H9 (cell line): ENCODE data around the gene COTL1. TPM values are rescaled to one million over a fixed set of nuclear protein-coding genes. Genes with fewer than 3 reads are reported as not detected.

Experiments used
- DNase-seq: peaks from one replicate; pipeline ENCODE4 v3.0.0-alpha.2; 2017
- H2AFZ ChIP-seq: one replicate; pipeline ENCODE4 v1.6.1; 2013; ENCODE audit warnings: mild to moderate bottlenecking, low read length, control low read depth, moderate library complexity
- H2AK5ac ChIP-seq: 2 replicates; pipeline ENCODE4 v1.6.1; 2013; ENCODE audit warnings: low read length, control low read depth, mixed read lengths; ENCODE audit not compliant: insufficient read length
- H2BK120ac ChIP-seq: one replicate; pipeline ENCODE4 v1.6.1; 2013; ENCODE audit warnings: low read depth, mild to moderate bottlenecking, low read length, control low read depth, inconsistent platforms; ENCODE audit not compliant: poor library complexity, severe bottlenecking
- H2BK12ac ChIP-seq: 2 replicates; pipeline ENCODE4 v1.6.1; 2013; ENCODE audit warnings: low read length, control low read depth, mixed read lengths, low read depth; ENCODE audit not compliant: insufficient read length
- H2BK15ac ChIP-seq: 2 replicates; pipeline ENCODE4 v1.6.1; 2013; ENCODE audit warnings: low read depth, low read length, control low read depth
- H2BK20ac ChIP-seq: one replicate; pipeline ENCODE4 v1.6.1; 2013; ENCODE audit warnings: low read depth, mild to moderate bottlenecking, low read length, control low read depth, inconsistent platforms; ENCODE audit not compliant: poor library complexity, severe bottlenecking
- H2BK5ac ChIP-seq: 2 replicates; pipeline ENCODE4 v1.6.1; 2013; ENCODE audit warnings: low read length, control low read depth, mixed read lengths; ENCODE audit not compliant: insufficient read length
- H3K14ac ChIP-seq: 2 replicates; pipeline ENCODE4 v1.6.1; 2013; ENCODE audit warnings: low read length, control low read depth; ENCODE audit not compliant: insufficient read depth
- H3K18ac ChIP-seq: 2 replicates; pipeline ENCODE4 v1.6.1; 2013; ENCODE audit warnings: low read depth, mild to moderate bottlenecking, mixed read lengths, low read length, control low read depth; ENCODE audit not compliant: insufficient read length
- H3K23ac ChIP-seq: 2 replicates; pipeline ENCODE4 v1.6.1; 2013; ENCODE audit warnings: low read length, control low read depth, mixed read lengths, low read depth; ENCODE audit not compliant: insufficient read length
- H3K23me2 ChIP-seq: 2 replicates; pipeline ENCODE4 v1.6.1; 2013; ENCODE audit warnings: low read depth, mild to moderate bottlenecking, mixed read lengths, low read length, control low read depth; ENCODE audit not compliant: insufficient read length, poor library complexity, severe bottlenecking
- H3K27ac ChIP-seq: 2 replicates; pipeline ENCODE4 v1.5.1; 2013; ENCODE audit warnings: low read length, control low read depth, mixed read lengths, low read depth; ENCODE audit not compliant: insufficient read length
- H3K27me3 ChIP-seq: 2 replicates; pipeline ENCODE4 v1.6.1; 2013; ENCODE audit warnings: low read length, control low read depth, inconsistent platforms; ENCODE audit not compliant: insufficient read depth
- H3K4ac ChIP-seq: 2 replicates; pipeline ENCODE4 v1.6.1; 2013; ENCODE audit warnings: low read depth, mild to moderate bottlenecking, control low read depth, inconsistent platforms, low read length, moderate library complexity
- H3K4me1 ChIP-seq: 2 replicates; pipeline ENCODE4 v1.6.1; 2013; ENCODE audit warnings: low read length, control low read depth, inconsistent platforms; ENCODE audit not compliant: insufficient read depth
- H3K4me2 ChIP-seq: 2 replicates; pipeline ENCODE4 v1.6.1; 2013; ENCODE audit warnings: low read length, control low read depth, mixed read lengths; ENCODE audit not compliant: insufficient read length, insufficient read depth
- H3K56ac ChIP-seq: 2 replicates; pipeline ENCODE4 v1.6.1; 2013; ENCODE audit warnings: low read depth, mild to moderate bottlenecking, mixed read lengths, low read length, control low read depth; ENCODE audit not compliant: insufficient read length
- H3K79me1 ChIP-seq: 2 replicates; pipeline ENCODE4 v1.6.1; 2013; ENCODE audit warnings: low read depth, mild to moderate bottlenecking, moderate library complexity, low read length, control low read depth, inconsistent platforms; ENCODE audit not compliant: insufficient read depth, poor library complexity, severe bottlenecking
- H3K79me2 ChIP-seq: 2 replicates; pipeline ENCODE4 v1.6.1; 2013; ENCODE audit warnings: low read length, control low read depth, inconsistent platforms; ENCODE audit not compliant: insufficient read depth
- H3K9ac ChIP-seq: 2 replicates; pipeline ENCODE4 v1.6.1; 2013; ENCODE audit warnings: low read length, control low read depth, mixed read lengths; ENCODE audit not compliant: insufficient read length; ENCODE audit errors: extremely low read depth
- H3K9me3 ChIP-seq: one replicate; pipeline ENCODE4 v1.6.1; 2013; ENCODE audit warnings: low read depth, low read length, inconsistent platforms; ENCODE audit not compliant: control insufficient read depth
- H3T11ph ChIP-seq: one replicate; pipeline ENCODE4 v1.6.1; 2013; ENCODE audit warnings: mild to moderate bottlenecking, low read length, control low read depth, inconsistent platforms
- H4K20me1 ChIP-seq: one replicate; pipeline ENCODE4 v1.6.1; 2013; ENCODE audit not compliant: control insufficient read depth, insufficient read length, insufficient read depth
- H4K5ac ChIP-seq: 2 replicates; pipeline ENCODE4 v1.6.1; 2013; ENCODE audit warnings: low read depth, mild to moderate bottlenecking, mixed read lengths, low read length, control low read depth; ENCODE audit not compliant: insufficient read length
- H4K8ac ChIP-seq: replicated peaks from 2 replicates; pipeline ENCODE4 v1.6.1; 2013; ENCODE audit warnings: low read length, control low read depth, mixed read lengths, low read depth; ENCODE audit not compliant: insufficient read length
- H4K91ac ChIP-seq: 2 replicates; pipeline ENCODE4 v1.6.1; 2013; ENCODE audit warnings: low read depth, mild to moderate bottlenecking, moderate library complexity, mixed read lengths, low read length, control low read depth; ENCODE audit not compliant: insufficient read length
- H3K27ac Mint-ChIP-seq, 3 experiments: 2 replicates in 2 of 3; 3 replicates in 1 of 3; pipeline ENCODE4 v1.8.0; 2020 to 2021; ENCODE audit warnings: mixed read lengths in 3 of 3, mild to moderate bottlenecking in 1 of 3, moderate library complexity in 1 of 3
- H3K27me3 Mint-ChIP-seq: 2 replicates; pipeline ENCODE4 v1.8.0; 2021; ENCODE audit warnings: low read depth, mild to moderate bottlenecking, moderate library complexity, mixed read lengths
- H3K36me3 Mint-ChIP-seq, 3 experiments: 2 replicates in 2 of 3; 3 replicates in 1 of 3; pipeline ENCODE4 v1.8.0; 2020 to 2021; ENCODE audit warnings: low read depth in 3 of 3, mixed read lengths in 3 of 3; ENCODE audit not compliant: insufficient read depth in 1 of 3
- H3K4me1 Mint-ChIP-seq, 2 experiments: 2 replicates each; pipeline ENCODE4 v1.8.0; 2020; ENCODE audit warnings: mixed read lengths in 2 of 2
- H3K4me3 Mint-ChIP-seq, 2 experiments: 2 replicates in 1 of 2; 3 replicates in 1 of 2; pipeline ENCODE4 v1.8.0; 2020 to 2021; ENCODE audit warnings: mild to moderate bottlenecking in 2 of 2, mixed read lengths in 2 of 2, moderate library complexity in 1 of 2
- H3K9me3 Mint-ChIP-seq, 2 experiments: 2 replicates in 1 of 2; 3 replicates in 1 of 2; pipeline ENCODE4 v1.8.0; 2020; ENCODE audit warnings: mild to moderate bottlenecking in 2 of 2, mixed read lengths in 2 of 2, moderate library complexity in 1 of 2
- CTCF ChIP-seq: fragments of 200-600 bp; sonication (generic); conservative IDR thresholded peaks from 3 replicates; pipeline ENCODE4 v1.8.0; 2021; ENCODE audit warnings: antibody characterized with exemption, mild to moderate bottlenecking
- WGBS: extraction: QIAGEN DNeasy Blood & Tissue Kit; methylation state at CpG from one replicate; pipeline ENCODE4 v1.1.7; 2013; ENCODE audit warnings: missing lambda C conversion rate, low lambda C conversion rate, mixed read lengths; ENCODE audit not compliant: insufficient read length; ENCODE audit errors: extremely low coverage; 5-methylcytosine and 5-hydroxymethylcytosine counted together
- total RNA-seq: library from RNA; stranded (reverse); gene quantifications from 2 replicates; pipeline ENCODE4 v1.2.1, GENCODE V29; 2021

The COTL1 gene
- total RNA-seq, 1 experiment from 2014 or later = 81.4 TPM

GRCh38 chr16:84581158-84581557 is 36.7 kb downstream of the COTL1 start:
- Histone ChIP-seq H4K20me1 (no peaks in the 10 kb centered on the region), H2BK12ac (no peak overlapping the region), H3K9me3 (no peaks in the 10 kb centered on the region), H3K4me2 (no peak overlapping the region), H3K4me1 (no peaks in the 10 kb centered on the region), H3K18ac (no peak overlapping the region), H4K8ac (no peak overlapping the region), H2BK20ac (no peak overlapping the region), H2BK5ac (no peak overlapping the region), H3K79me2 (no peaks in the 10 kb centered on the region; the same call in 1 of the 2 replicates), H2AK5ac (no peak overlapping the region), H3K4ac (no peak overlapping the region), H4K91ac (no peak overlapping the region), H3K27ac (no peak overlapping the region), H2BK15ac (no peak overlapping the region), H3K56ac (no peak overlapping the region), H3K27me3 (no peaks in the 10 kb centered on the region), H3K23me2 (no peaks in the 10 kb centered on the region), H3K79me1 (no peaks in the 10 kb centered on the region), H3K23ac (no peak overlapping the region), H4K5ac (no peak overlapping the region), H3K9ac (no peak overlapping the region), H3K14ac (no peak overlapping the region), H2BK120ac (no peak overlapping the region), H2AFZ (no peak overlapping the region), H3T11ph (no peak overlapping the region)
- no peak for TF ChIP-seq CTCF
- H3K36me3 Mint-ChIP-seq = peaks cover 0 to 3% (median 2%) of the 10 kb centered on the region in 3 experiments; a peak in 1 of 7 replicates
- no CpG with 5 or more reads among the region's 8 CpGs for WGBS
- no peaks in the 10 kb centered on the region for H3K9me3 Mint-ChIP-seq
- H3K27me3 Mint-ChIP-seq = no peaks in the 10 kb centered on the region
- DNase-seq = no peak
- H3K4me3 Mint-ChIP-seq = no peak overlapping the region
- peak overlapping the region in 2 of 3 experiments; percentile 14 to 29; a peak in 1 of 7 replicates for H3K27ac Mint-ChIP-seq
- H3K4me1 Mint-ChIP-seq = peaks cover 15 to 16% of the 10 kb centered on the region in 2 experiments
